Body of pancreas (tissue), 4 donors: ENCODE measurements around the gene MREG. TPM values are rescaled to one million over a fixed set of nuclear protein-coding genes. Genes with fewer than 3 reads are reported as not detected.

Experiments
- ATAC-seq: fragments of 150-250 bp; one replicate; pipeline ENCODE4 v1.9.1; 2016
- DNase-seq, 4 donors: peaks; one replicate each; pipeline ENCODE4 v3.0.0-alpha.2; 2019
- H3K27ac ChIP-seq, 4 donors: fragments of 200-600 bp; sonication (generic); 1 replicate in 3 of 4; 2 replicates in 1 of 4; pipeline versions ENCODE4 v1.5.1 to v1.6.1; 2016 to 2019; ENCODE audit warnings: mild to moderate bottlenecking in 1 of 4, mixed read lengths in 1 of 4, moderate library complexity in 1 of 4
- H3K27me3 ChIP-seq, 2 donors: fragments of 200-600 bp; sonication (generic); one replicate each; pipeline ENCODE4 v1.6.0; 2016; ENCODE audit warnings: mild to moderate bottlenecking in 1 of 2
- H3K36me3 ChIP-seq, 2 donors: fragments of 200-600 bp; sonication (generic); replicated peaks in 1 of 2; 2 replicates each; pipeline ENCODE4 v1.5.1; 2016; ENCODE audit warnings: low read depth in 2 of 2; ENCODE audit not compliant: insufficient read depth in 1 of 2
- H3K4me1 ChIP-seq: fragments of 200-600 bp; sonication (generic); one replicate; pipeline ENCODE4 v1.6.0; 2016
- H3K4me3 ChIP-seq, 2 donors: fragments of 200-600 bp; sonication (generic); 1 replicate in 1 of 2; 2 replicates in 1 of 2; pipeline ENCODE4 v1.5.1; 2016 to 2019
- H3K9me3 ChIP-seq, 3 donors: fragments of 200-600 bp; sonication (generic); 1 replicate in 2 of 3; 2 replicates in 1 of 3; pipeline ENCODE4 v1.5.1; 2016
- CTCF ChIP-seq, 7 experiments: fragments of 450-650 bp in 4 of 7; fragments of 200-600 bp in 3 of 7; sonication (generic) in 3 of 7; IDR thresholded peaks; one replicate each; pipeline ENCODE4 v1.5.1; 2016 to 2019; ENCODE audit warnings: antibody characterized with exemption in 7 of 7
- POLR2A ChIP-seq, 3 donors: fragments of 450-650 bp; IDR thresholded peaks; one replicate each; pipeline ENCODE4 v1.6.1; 2016; ENCODE audit warnings: antibody characterized with exemption in 3 of 3, mild to moderate bottlenecking in 2 of 3
- WGBS, 2 donors: methylation state at CpG; one replicate each; pipeline ENCODE4 v1.1.5; 2017; 5-methylcytosine and 5-hydroxymethylcytosine counted together
- intact Hi-C: fragments of 100-400 bp; cut with DNase I; formaldehyde crosslinking; loops from one replicate; pipeline ENCODE4 v1.15.1; 2023
- total RNA-seq, 2 donors: library from RNA; depleted of rRNA; stranded (reverse); fragments of >200 nt; gene quantifications; one replicate each; pipeline ENCODE4 v1.1.0, GENCODE V29; 2016

MREG gene
- total RNA-seq, 2 donors from 2014 or later, result 3.6 TPM

GRCh38 chr2:216017365-216017764 lies 4.0 kb upstream of the MREG start:
- no peak for ATAC-seq
- H3K27ac ChIP-seq, result no peak overlapping the region
- H3K27me3 ChIP-seq, result no peaks in the 10 kb centered on the region
- no peak for DNase-seq
- no peaks in the 10 kb centered on the region for H3K9me3 ChIP-seq
- TF ChIP-seq CTCF (IDR thresholded peaks at IDR 0.05), result no peak
- TF ChIP-seq POLR2A (IDR thresholded peaks at IDR 0.05), result no peak
- 74 to 81% methylated on average over 4 of the region's 4 CpGs for WGBS, 2 donors
- intact Hi-C loops, result no loop called here
- no peaks in the 10 kb centered on the region for H3K36me3 ChIP-seq
- H3K4me3 ChIP-seq, result no peak overlapping the region
- H3K4me1 ChIP-seq, result peaks cover 2% of the 10 kb centered on the region

DNA sequence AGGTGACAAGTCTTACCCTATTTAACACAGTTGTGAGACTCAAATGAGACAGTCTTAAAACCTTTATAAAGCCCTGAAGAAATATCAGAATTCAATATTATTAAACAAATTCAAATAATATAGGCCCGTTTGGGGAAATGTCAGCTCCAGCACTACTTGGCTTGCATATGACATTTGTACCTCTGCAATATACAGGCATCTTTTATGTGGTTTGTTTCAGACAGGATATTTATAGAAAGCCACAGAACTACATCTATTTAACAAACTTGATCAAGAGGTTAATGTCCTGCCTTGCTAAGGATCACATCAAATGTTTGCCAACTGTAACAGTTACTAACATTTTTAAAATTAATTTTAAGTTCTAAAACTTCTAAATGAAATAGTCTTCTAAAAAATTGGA lies 3.2 kb upstream of the MREG start:
- intact Hi-C loops, result no loop called here
- WGBS, 2 donors, result 41 to 44% methylated on average over 1 of the region's 1 CpG
- ATAC-seq, result no peak
- DNase-seq, result no peak
- H3K36me3 ChIP-seq, result no peaks in the 10 kb centered on the region
- H3K9me3 ChIP-seq, result no peaks in the 10 kb centered on the region
- no peak overlapping the region for H3K27ac ChIP-seq
- no peak for TF ChIP-seq POLR2A (IDR thresholded peaks at IDR 0.05)
- no peak for TF ChIP-seq CTCF (IDR thresholded peaks at IDR 0.05)
- H3K4me1 ChIP-seq, result peaks cover 7% of the 10 kb centered on the region
- no peak overlapping the region for H3K4me3 ChIP-seq
- H3K27me3 ChIP-seq, result no peaks in the 10 kb centered on the region

- intact Hi-C loops, result no loop called here
- H3K4me3 ChIP-seq, result no peak overlapping the region
- no peak overlapping the region for H3K27ac ChIP-seq
- no peak for ATAC-seq
- no peaks in the 10 kb centered on the region for H3K36me3 ChIP-seq
- peaks cover 7% of the 10 kb centered on the region for H3K4me1 ChIP-seq
- no peak for DNase-seq
- H3K9me3 ChIP-seq, result no peaks in the 10 kb centered on the region
- TF ChIP-seq POLR2A (IDR thresholded peaks at IDR 0.05) (no peak), CTCF (IDR thresholded peaks at IDR 0.05) (no peak)
- no peaks in the 10 kb centered on the region for H3K27me3 ChIP-seq
- 76 to 86% methylated on average over 5 of the region's 5 CpGs for WGBS, 2 donors
Observed at GRCh38 chr2:216015722-216016464, 2.5 kb upstream of the MREG start.

- Histone ChIP-seq H3K27me3 (no peaks in the 10 kb centered on the region), H3K9me3 (no peaks in the 10 kb centered on the region), H3K36me3 (no peaks in the 10 kb centered on the region), H3K27ac (no peak overlapping the region), H3K4me1 (peaks cover 7% of the 10 kb centered on the region), H3K4me3 (no peak overlapping the region)
- ATAC-seq, result no peak
- intact Hi-C loops, result no loop called here
- TF ChIP-seq CTCF (IDR thresholded peaks at IDR 0.05) (no peak), POLR2A (IDR thresholded peaks at IDR 0.05) (no peak)
- 91 to 92% methylated on average over 23 of the region's 23 CpGs for WGBS, 2 donors
- DNase-seq, result no peak
Observed at GRCh38 chr2:216014986-216015385, 1.6 kb upstream of the MREG start.

DNA sequence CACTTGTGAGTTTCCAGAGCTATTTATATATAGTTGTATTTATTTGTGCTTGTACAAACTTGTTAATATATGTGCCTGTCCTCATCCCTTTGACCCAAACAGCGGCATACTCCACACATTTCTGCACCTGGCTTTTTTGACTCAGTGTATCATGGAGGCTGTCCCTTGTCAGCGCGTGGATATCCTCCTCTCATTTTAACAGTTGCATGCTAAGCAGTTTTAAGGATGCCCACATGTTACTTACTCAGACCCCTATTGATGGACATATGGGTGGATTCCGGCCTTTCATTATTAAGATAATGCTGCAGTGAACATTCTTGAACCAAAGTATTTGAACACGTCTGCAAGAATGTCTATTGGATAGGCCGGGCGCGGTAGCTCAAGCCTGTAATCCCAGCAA lies 655 bp upstream of the MREG start:
- Histone ChIP-seq H3K4me1 (peaks cover 7% of the 10 kb centered on the region), H3K4me3 (no peak overlapping the region), H3K36me3 (no peaks in the 10 kb centered on the region), H3K27ac (no peak overlapping the region), H3K27me3 (no peaks in the 10 kb centered on the region), H3K9me3 (no peaks in the 10 kb centered on the region)
- ATAC-seq (no peak), DNase-seq (no peak)
- TF ChIP-seq POLR2A (IDR thresholded peaks at IDR 0.05), result no peak
- no peak for TF ChIP-seq CTCF (IDR thresholded peaks at IDR 0.05)
- 79 to 84% methylated on average over 8 of the region's 8 CpGs for WGBS, 2 donors
- intact Hi-C loops, result no loop called here
